Lower leg skin (tissue), 4 donors: Measurements from ENCODE around the gene FAM20A. TPM values are rescaled to one million over a fixed set of nuclear protein-coding genes. Genes with fewer than 3 reads are reported as not detected.

Experiments
- DNase-seq, 2 donors: peaks; one replicate each; pipeline ENCODE4 v3.0.0-alpha.2; 2019; ENCODE audit warnings: low spot score in 2 of 2
- H3K4me3 ChIP-seq: fragments of 200-600 bp; sonication (generic); 2 replicates; pipeline ENCODE4 v1.5.1; 2017; ENCODE audit warnings: mild to moderate bottlenecking, low read depth; ENCODE audit not compliant: poor library complexity, severe bottlenecking
- POLR2A ChIP-seq, 2 donors: fragments of 450-650 bp; IDR thresholded peaks; one replicate each; pipeline ENCODE4 v1.6.1; 2016 to 2017; ENCODE audit warnings: antibody characterized with exemption in 2 of 2, mild to moderate bottlenecking in 1 of 2, moderate library complexity in 1 of 2
- whole genome bisulfite sequencing, 2 donors: methylation state at CpG; one replicate each; pipeline ENCODE4 v1.1.5; 2018; 5-methylcytosine and 5-hydroxymethylcytosine counted together
- intact Hi-C: fragments of 100-400 bp; cut with DNase I; formaldehyde crosslinking; loops from one replicate; pipeline ENCODE4 v1.15.0; 2023; ENCODE audit warnings: low total_unique reads
- total RNA-seq, 4 donors: library from RNA; depleted of rRNA; stranded (reverse); fragments of >200 nt; gene quantifications; one replicate each; pipeline ENCODE4 v1.1.0, GENCODE V29; 2016
- TF ChIP-seq, protein P1 (sequence below), 3 donors: fragments of 450-650 bp; IDR thresholded peaks; one replicate each; pipeline ENCODE4 v1.5.1; 2016; ENCODE audit warnings: antibody characterized with exemption in 3 of 3, mild to moderate bottlenecking in 3 of 3, moderate library complexity in 2 of 3

The FAM20A gene
- total RNA-seq, 4 donors from 2014 or later, result 2.6 to 5.8 (median 4.3) TPM

DNA sequence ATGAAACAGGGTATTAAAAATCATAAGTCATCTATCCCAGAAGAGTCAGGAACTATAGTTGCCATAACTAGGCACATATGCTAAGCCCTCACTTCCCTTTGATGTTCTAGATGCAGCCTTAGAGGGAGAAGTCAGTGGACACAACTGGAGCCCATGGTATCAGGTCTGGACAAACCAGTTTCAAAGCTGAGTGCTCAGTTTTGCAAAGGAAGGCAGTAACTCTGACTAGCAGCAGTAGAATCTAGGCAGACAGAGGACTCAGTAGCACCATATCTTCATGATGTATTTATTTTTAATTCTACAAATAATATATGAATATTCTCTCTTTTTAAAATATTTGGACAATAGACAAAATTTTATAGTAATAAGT lies 11.7 kb upstream of the FAM20A start:
- no peak overlapping the region for H3K4me3 ChIP-seq
- no peak for DNase-seq
- TF ChIP-seq, protein P1, sequence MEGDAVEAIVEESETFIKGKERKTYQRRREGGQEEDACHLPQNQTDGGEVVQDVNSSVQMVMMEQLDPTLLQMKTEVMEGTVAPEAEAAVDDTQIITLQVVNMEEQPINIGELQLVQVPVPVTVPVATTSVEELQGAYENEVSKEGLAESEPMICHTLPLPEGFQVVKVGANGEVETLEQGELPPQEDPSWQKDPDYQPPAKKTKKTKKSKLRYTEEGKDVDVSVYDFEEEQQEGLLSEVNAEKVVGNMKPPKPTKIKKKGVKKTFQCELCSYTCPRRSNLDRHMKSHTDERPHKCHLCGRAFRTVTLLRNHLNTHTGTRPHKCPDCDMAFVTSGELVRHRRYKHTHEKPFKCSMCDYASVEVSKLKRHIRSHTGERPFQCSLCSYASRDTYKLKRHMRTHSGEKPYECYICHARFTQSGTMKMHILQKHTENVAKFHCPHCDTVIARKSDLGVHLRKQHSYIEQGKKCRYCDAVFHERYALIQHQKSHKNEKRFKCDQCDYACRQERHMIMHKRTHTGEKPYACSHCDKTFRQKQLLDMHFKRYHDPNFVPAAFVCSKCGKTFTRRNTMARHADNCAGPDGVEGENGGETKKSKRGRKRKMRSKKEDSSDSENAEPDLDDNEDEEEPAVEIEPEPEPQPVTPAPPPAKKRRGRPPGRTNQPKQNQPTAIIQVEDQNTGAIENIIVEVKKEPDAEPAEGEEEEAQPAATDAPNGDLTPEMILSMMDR (IDR thresholded peaks at IDR 0.05), result no peak
- no peak for TF ChIP-seq POLR2A (IDR thresholded peaks at IDR 0.05)
- intact Hi-C loops, result no loop called here

DNA sequence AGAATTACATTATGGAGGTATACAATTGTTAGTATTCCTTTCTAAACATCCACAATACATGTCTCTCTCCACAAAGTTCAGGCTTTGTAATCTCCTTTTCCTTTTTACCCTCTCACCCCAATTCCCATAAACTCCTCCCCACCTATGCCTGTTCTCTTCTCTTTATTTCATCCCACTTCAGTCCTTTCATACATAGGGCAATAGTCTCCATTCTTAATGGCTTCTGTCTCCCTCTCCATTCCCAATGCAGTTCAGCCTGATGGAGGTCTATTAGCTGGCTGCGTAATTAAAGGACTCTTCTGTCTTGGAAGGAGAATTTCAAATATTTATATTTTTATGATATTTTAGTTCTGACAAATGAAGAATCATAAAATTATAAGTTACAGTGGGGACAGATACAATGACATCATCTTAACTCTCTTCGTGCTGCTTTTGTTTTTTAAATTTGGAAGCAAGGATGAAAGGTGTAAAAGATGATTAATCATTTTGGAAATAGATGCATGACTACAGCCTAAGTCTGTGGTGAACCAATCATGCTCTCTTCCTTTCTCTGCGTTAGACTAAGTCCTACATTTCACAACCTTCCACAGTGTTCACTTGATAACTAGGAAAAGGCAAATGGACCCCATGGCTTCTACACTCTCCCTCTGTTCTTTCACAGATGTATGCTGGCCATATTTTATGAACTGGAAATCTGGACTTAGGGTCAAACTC lies 11.2 kb upstream of the FAM20A start:
- H3K4me3 ChIP-seq, result no peak overlapping the region
- intact Hi-C loops, result no loop called here
- no peak for DNase-seq
- TF ChIP-seq POLR2A (IDR thresholded peaks at IDR 0.05), result no peak
- TF ChIP-seq, protein P1 (IDR thresholded peaks at IDR 0.05), result no peak
- WGBS, 2 donors, result 69 to 73% methylated on average over 3 of the region's 3 CpGs

DNA sequence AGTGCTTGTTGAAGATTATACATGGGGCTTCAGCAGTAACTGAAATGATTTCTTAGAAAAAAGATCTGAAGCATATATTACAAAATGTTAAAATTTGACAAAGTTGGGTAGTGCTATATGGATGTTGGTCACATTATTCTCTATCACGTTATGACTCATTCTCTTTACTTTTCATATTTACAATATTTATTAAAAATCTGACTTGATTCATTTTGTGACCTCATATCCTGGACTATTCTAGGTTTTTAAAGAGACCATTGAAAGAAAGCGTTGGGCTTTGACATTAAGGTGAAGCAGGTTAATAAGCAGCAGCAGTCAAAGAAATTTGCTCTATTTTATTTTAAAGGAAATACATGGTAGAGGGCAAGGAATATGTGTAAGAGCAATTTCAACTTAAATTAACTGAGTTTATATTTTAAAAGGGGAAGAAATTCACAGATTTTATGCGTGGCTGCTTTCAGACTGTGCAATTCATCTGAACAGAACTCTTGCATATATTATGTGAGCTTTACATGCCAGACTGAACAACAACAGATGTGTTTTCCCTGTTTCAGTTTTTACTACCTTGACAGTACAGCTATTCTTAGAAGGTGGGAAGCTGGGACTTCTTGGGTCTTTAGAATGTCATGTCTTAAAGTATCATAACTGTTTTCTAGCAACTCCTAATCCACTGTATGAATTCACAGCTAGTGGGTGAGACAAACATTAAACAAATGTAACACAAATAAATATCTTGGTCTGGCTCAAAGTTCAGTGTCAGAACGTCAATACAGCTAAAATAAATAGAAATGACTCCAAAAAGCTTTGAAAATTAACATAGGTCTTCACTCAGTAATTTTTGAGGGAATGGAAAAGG lies 10.4 kb upstream of the FAM20A start:
- no peak for DNase-seq
- TF ChIP-seq, protein P1 (IDR thresholded peaks at IDR 0.05), result no peak
- TF ChIP-seq POLR2A (IDR thresholded peaks at IDR 0.05), result no peak
- intact Hi-C loops, result no loop called here

DNA sequence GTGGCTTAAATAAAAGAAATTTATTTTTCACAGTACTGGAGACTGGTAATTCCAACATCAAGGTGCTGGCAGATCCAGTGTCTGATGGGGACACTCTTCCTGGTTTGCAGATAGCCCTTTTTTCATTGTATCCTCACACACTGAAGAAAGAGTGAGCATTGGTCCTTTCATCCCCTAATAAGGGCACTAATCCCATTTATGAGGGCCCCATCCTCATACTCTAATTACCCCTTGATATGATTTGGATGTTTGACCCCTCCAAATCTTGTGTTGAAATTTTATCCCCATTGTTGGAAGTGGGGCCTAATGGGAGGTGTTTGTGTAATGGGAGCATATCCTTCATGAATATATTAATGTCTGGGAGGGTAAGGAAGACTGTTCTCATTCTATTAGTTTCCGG lies 9.4 kb upstream of the FAM20A start:
- H3K4me3 ChIP-seq, result no peak overlapping the region
- DNase-seq, result no peak
- TF ChIP-seq POLR2A (IDR thresholded peaks at IDR 0.05), result no peak
- TF ChIP-seq, protein P1 (IDR thresholded peaks at IDR 0.05), result no peak
- intact Hi-C loops, result no loop called here
- WGBS, 2 donors, result 84 to 95% methylated on average over 1 of the region's 1 CpG

More for the DNA sequence above, 10.4 kb upstream of the FAM20A start:
- 67 to 74% methylated on average over 4 of the region's 4 CpGs for WGBS, 2 donors
- no peak overlapping the region for H3K4me3 ChIP-seq

DNA sequence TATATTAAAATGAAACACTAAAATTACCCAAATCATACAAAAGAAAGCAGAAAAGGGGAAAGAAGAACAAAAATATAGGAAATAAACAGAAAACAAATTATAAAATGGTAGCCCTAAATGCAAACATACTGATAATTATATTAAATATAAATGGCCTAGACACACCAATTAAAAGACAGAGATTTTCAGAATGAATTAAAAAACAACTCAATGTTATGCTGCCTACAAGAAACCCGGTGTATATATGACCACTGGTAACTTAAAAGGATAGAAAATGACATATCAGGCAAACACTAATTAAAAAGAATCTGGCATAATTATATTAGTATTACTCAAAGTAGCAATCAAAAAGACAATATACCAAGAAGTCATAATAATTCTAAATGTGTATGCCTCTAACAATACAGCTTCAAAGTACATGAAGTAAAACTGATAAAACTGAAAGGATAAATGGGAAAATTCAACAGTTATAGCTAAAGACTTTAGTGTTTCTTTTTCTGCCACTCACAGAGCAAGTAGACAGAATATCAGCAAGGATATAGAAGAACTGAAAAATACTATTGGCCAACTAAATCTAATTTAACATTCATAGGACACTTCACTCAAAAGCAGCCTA lies 7.5 kb upstream of the FAM20A start:
- DNase-seq, result no peak
- intact Hi-C loops, result no loop called here
- no peak for TF ChIP-seq POLR2A (IDR thresholded peaks at IDR 0.05)
- TF ChIP-seq, protein P1 (IDR thresholded peaks at IDR 0.05), result no peak
- 97 to 100% methylated on average over 1 of the region's 1 CpG for WGBS, 2 donors
- H3K4me3 ChIP-seq, result no peak overlapping the region
